Astrocyte (in vitro differentiated cells and primary cell): Measurements from ENCODE around the gene PNLIPRP1. TPM values are rescaled to one million over a fixed set of nuclear protein-coding genes. Genes with fewer than 3 reads are reported as not detected.

Experiments
- DNase-seq: peaks from one replicate; pipeline ENCODE4 v3.0.0-alpha.2; 2010; ENCODE audit warnings: low read depth
- FAIRE-seq: peaks from 2 replicates; lab custom pipeline; 2011; peaks lifted over from hg19 to GRCh38; lab: Jason Lieb, UNC
- H2AFZ ChIP-seq: 2 replicates; pipeline ENCODE4 v1.6.0; 2012; ENCODE audit warnings: low read depth, low read length, inconsistent platforms
- H3K27ac ChIP-seq: 2 replicates; pipeline ENCODE4 v1.5.1; 2011; ENCODE audit warnings: low read depth, low read length, inconsistent platforms
- H3K27me3 ChIP-seq: 2 replicates; pipeline ENCODE4 v1.6.0; 2011; ENCODE audit warnings: low read length, inconsistent platforms; ENCODE audit not compliant: insufficient read depth
- H3K36me3 ChIP-seq: 2 replicates; pipeline ENCODE4 v1.5.1; 2011; ENCODE audit warnings: low read length, inconsistent platforms; ENCODE audit not compliant: insufficient read depth
- H3K4me1 ChIP-seq: 2 replicates; pipeline ENCODE4 v1.5.1; 2011; ENCODE audit warnings: low read length, inconsistent platforms; ENCODE audit not compliant: insufficient read depth
- H3K4me2 ChIP-seq: 2 replicates; pipeline ENCODE4 v1.6.0; 2012; ENCODE audit warnings: low read length, inconsistent platforms
- H3K4me3 ChIP-seq: 2 replicates; pipeline ENCODE4 v1.5.1; 2011; ENCODE audit warnings: low read depth, mild to moderate bottlenecking, low read length, inconsistent platforms; ENCODE audit not compliant: insufficient read depth
- H3K79me2 ChIP-seq: 2 replicates; pipeline ENCODE4 v1.6.0; 2012; ENCODE audit warnings: mild to moderate bottlenecking, low read length, inconsistent platforms; ENCODE audit not compliant: insufficient read depth
- H3K9ac ChIP-seq: 2 replicates; pipeline ENCODE4 v1.6.0; 2012; ENCODE audit warnings: mild to moderate bottlenecking, low read length, inconsistent platforms
- H3K9me3 ChIP-seq: 2 replicates; pipeline ENCODE4 v1.5.1; 2012; ENCODE audit warnings: low read depth, mild to moderate bottlenecking, low read length, inconsistent platforms; ENCODE audit not compliant: insufficient read depth
- H4K20me1 ChIP-seq: 2 replicates; pipeline ENCODE4 v1.6.0; 2012; ENCODE audit warnings: low read length, inconsistent platforms; ENCODE audit not compliant: insufficient read depth
- H3K27ac Mint-ChIP-seq: one replicate; pipeline ENCODE4 v1.8.0; 2021; ENCODE audit warnings: mild to moderate bottlenecking, mixed read lengths; ENCODE audit not compliant: unreplicated experiment
- H3K27me3 Mint-ChIP-seq: one replicate; pipeline ENCODE4 v1.8.0; 2021; ENCODE audit warnings: low read depth, mixed read lengths; ENCODE audit not compliant: unreplicated experiment
- H3K36me3 Mint-ChIP-seq: one replicate; pipeline ENCODE4 v1.8.0; 2021; ENCODE audit warnings: low read depth, mixed read lengths; ENCODE audit not compliant: unreplicated experiment
- H3K4me1 Mint-ChIP-seq: one replicate; pipeline ENCODE4 v1.8.0; 2021; ENCODE audit warnings: low read depth, mixed read lengths; ENCODE audit not compliant: unreplicated experiment
- H3K4me3 Mint-ChIP-seq: one replicate; pipeline ENCODE4 v1.8.0; 2021; ENCODE audit warnings: mild to moderate bottlenecking, moderate library complexity, mixed read lengths; ENCODE audit not compliant: unreplicated experiment
- H3K9me3 Mint-ChIP-seq: one replicate; pipeline ENCODE4 v1.8.0; 2021; ENCODE audit warnings: mild to moderate bottlenecking, mixed read lengths; ENCODE audit not compliant: unreplicated experiment
- CTCF ChIP-seq: IDR thresholded peaks from 2 replicates; pipeline ENCODE4 v1.5.1; 2011; ENCODE audit warnings: low read depth, mild to moderate bottlenecking, inconsistent platforms, low read length, moderate library complexity; ENCODE audit not compliant: insufficient read depth
- EZH2 ChIP-seq: IDR thresholded peaks from 2 replicates; pipeline ENCODE4 v1.6.1; 2012; ENCODE audit warnings: mild to moderate bottlenecking, low read length, inconsistent platforms; ENCODE audit not compliant: insufficient read depth
- total RNA-seq: library from RNA; stranded (reverse); gene quantifications from 2 replicates; pipeline ENCODE4 v1.2.1, GENCODE V29; 2021

The PNLIPRP1 gene
- total RNA-seq, 1 donor from 2014 or later, result not detected

DNA sequence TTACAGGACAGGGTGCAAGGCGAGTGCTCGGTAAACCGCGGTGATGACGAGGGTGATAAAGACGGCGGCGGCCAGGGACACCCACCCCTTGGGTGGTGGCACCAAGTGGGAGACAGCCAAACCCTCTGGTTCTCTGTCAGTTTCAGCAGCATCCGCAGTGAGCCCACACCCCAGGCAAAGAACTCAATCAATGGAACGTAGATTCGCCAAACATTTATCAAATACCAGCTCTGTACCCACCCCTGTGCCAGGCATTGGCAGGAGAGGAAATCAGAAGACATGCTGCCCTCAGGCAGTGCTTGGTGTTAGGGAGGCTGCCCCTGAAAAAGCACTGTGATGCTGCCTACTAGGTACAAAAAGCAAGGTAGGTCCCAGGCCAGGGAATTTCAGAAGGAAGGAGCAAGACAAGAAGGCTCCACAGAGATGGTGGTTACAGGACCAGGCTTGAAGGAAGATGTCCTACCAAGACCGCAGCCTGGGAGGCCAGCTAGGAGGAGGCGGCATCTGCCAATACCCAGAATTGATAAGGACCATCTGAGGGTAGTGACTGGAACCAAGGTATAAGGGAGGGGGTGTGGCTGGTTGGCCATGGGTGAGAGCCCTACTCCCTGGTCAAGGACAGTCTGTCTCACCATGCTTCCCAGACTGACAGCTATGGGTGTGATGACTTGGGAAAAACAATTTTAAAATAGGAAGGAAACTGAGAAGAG is 19.8 kb downstream of the PNLIPRP1 start:
- DNase-seq, result no peak
- Mint-ChIP-seq H3K4me1 (no peaks in the 10 kb centered on the region), H3K27ac (no peak overlapping the region), H3K27me3 (peaks cover 40% of the 10 kb centered on the region), H3K9me3 (peaks cover 6% of the 10 kb centered on the region), H3K36me3 (no peaks in the 10 kb centered on the region), H3K4me3 (no peak overlapping the region)
- Histone ChIP-seq H3K4me3 (no peak overlapping the region), H3K27ac (no peak overlapping the region), H3K9me3 (no peaks in the 10 kb centered on the region), H3K79me2 (no peaks in the 10 kb centered on the region), H4K20me1 (no peaks in the 10 kb centered on the region), H2AFZ (no peak overlapping the region), H3K27me3 (no peaks in the 10 kb centered on the region), H3K4me2 (no peak overlapping the region), H3K4me1 (no peaks in the 10 kb centered on the region), H3K9ac (no peak overlapping the region), H3K36me3 (no peaks in the 10 kb centered on the region)
- no peak for TF ChIP-seq CTCF
- no peak for FAIRE-seq

DNA sequence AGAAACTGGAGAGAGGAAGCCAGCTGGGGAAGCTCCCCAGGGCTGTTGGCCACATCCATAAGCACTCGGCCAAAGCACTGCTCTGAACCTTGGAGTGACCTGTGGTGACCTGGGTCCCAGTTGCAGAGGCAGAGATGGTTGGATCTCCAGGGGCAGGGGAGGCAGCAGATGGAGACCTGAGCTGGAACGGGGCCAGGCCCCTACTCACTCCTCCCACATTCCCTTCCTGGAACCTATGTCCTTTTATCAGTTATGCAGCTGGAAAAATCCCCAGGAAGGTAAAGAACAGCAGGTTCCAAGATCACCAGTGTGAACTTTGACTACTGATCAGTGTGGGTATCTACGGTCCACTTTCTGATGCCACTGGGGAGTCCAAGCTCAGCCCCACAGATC is 20.4 kb downstream of the PNLIPRP1 start:
- H3K9me3 Mint-ChIP-seq, result peaks cover 6% of the 10 kb centered on the region
- no peaks in the 10 kb centered on the region for H3K27me3 ChIP-seq
- no peak overlapping the region for H3K4me3 ChIP-seq
- H3K27ac ChIP-seq, result no peak overlapping the region
- no peak overlapping the region for H2AFZ ChIP-seq
- no peaks in the 10 kb centered on the region for H3K4me1 Mint-ChIP-seq
- no peak overlapping the region for H3K9ac ChIP-seq
- H3K36me3 ChIP-seq, result no peaks in the 10 kb centered on the region
- peaks cover 46% of the 10 kb centered on the region for H3K27me3 Mint-ChIP-seq
- no peak overlapping the region for H3K27ac Mint-ChIP-seq
- no peak for TF ChIP-seq CTCF
- no peak for TF ChIP-seq EZH2
- FAIRE-seq (no peak), DNase-seq (no peak)
- no peak overlapping the region for H3K4me2 ChIP-seq
- no peaks in the 10 kb centered on the region for H3K4me1 ChIP-seq
- H3K36me3 Mint-ChIP-seq, result no peaks in the 10 kb centered on the region
- no peaks in the 10 kb centered on the region for H3K9me3 ChIP-seq
- H4K20me1 ChIP-seq, result no peaks in the 10 kb centered on the region
- no peak overlapping the region for H3K4me3 Mint-ChIP-seq
- no peaks in the 10 kb centered on the region for H3K79me2 ChIP-seq

- Histone ChIP-seq H3K27me3 (no peaks in the 10 kb centered on the region), H3K27ac (no peak overlapping the region)
- H3K27me3 Mint-ChIP-seq, result peaks cover 48% of the 10 kb centered on the region
Observed at GRCh38 chr10:116612107-116612769, 21.5 kb downstream of the PNLIPRP1 start.

More at GRCh38 chr10:116612107-116612769, 21.5 kb downstream of the PNLIPRP1 start:
- Mint-ChIP-seq H3K9me3 (peaks cover 5% of the 10 kb centered on the region), H3K27ac (no peak overlapping the region), H3K36me3 (no peaks in the 10 kb centered on the region), H3K4me3 (no peak overlapping the region), H3K4me1 (no peaks in the 10 kb centered on the region)
- Histone ChIP-seq H3K36me3 (no peaks in the 10 kb centered on the region), H3K4me2 (no peak overlapping the region), H4K20me1 (no peaks in the 10 kb centered on the region), H3K4me3 (no peak overlapping the region), H3K4me1 (no peaks in the 10 kb centered on the region), H3K9me3 (no peaks in the 10 kb centered on the region), H3K79me2 (no peaks in the 10 kb centered on the region), H2AFZ (no peak overlapping the region), H3K9ac (no peak overlapping the region)
- TF ChIP-seq CTCF (no peak), EZH2 (no peak)
- DNase-seq, result no peak
- no peak for FAIRE-seq
